ENCODE results near the gene NUFIP1.

DNA sequence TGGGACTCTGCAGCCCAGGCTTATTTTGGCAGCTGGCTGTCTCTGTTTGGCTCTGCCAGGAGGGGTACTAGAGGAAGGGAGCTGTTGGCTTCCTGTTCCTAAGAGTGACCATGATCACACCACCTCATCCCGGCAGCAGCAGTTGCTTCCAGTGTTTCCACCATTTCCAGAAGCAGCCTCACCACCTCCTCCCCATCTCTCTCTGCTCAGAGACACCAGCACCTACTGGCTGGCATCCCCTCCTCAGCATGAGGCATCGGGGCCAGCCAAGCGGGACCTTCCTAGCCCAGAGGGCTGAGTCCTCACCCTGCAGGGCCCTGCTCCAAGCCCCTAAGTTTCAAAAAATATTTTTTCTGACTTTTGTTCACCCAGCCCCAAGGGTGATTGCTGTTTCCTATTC is 59.0 kb downstream of the NUFIP1 start:
- TF ChIP-seq, protein P1, sequence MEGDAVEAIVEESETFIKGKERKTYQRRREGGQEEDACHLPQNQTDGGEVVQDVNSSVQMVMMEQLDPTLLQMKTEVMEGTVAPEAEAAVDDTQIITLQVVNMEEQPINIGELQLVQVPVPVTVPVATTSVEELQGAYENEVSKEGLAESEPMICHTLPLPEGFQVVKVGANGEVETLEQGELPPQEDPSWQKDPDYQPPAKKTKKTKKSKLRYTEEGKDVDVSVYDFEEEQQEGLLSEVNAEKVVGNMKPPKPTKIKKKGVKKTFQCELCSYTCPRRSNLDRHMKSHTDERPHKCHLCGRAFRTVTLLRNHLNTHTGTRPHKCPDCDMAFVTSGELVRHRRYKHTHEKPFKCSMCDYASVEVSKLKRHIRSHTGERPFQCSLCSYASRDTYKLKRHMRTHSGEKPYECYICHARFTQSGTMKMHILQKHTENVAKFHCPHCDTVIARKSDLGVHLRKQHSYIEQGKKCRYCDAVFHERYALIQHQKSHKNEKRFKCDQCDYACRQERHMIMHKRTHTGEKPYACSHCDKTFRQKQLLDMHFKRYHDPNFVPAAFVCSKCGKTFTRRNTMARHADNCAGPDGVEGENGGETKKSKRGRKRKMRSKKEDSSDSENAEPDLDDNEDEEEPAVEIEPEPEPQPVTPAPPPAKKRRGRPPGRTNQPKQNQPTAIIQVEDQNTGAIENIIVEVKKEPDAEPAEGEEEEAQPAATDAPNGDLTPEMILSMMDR (IDR thresholded peaks at IDR 0.05) = no peak
- TF ChIP-seq POLR2A (IDR thresholded peaks at IDR 0.05) = no peak
- TF ChIP-seq EP300 (IDR thresholded peaks at IDR 0.05) = no peak

Measured in ovary (tissue), 3 donors.